Measurements from ENCODE around the gene FLII.
A peak's percentile ranks its signal among the peaks of the same experiment; 100 is the strongest.
"Not testable (repeated sequence)": the region's sequence is repeated elsewhere in the genome, so short reads cannot be mapped to it uniquely, and the experiment has no call there.

FLII gene

DNA sequence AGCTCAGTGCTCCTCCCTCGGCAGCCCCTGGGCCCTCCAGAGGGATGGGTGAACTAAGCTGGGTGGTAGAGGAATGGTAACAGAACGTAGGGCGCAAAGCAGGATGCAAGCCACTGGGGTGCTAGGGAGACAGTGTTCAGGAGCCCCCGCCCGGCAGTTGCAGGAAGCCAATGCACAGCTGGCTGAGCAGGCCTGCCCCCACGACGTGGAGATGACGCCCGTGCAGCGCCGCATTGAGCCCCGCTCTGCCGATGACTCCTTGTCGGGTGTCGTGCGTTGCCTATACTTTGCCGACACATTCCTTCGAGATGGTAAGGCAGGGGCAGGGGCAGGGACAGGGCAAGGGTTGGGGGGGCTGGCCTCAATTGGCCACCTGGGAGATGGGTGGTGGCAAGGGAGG lies 20.2 kb downstream of the FLII start:
- DNase-seq, result no peak

DNA sequence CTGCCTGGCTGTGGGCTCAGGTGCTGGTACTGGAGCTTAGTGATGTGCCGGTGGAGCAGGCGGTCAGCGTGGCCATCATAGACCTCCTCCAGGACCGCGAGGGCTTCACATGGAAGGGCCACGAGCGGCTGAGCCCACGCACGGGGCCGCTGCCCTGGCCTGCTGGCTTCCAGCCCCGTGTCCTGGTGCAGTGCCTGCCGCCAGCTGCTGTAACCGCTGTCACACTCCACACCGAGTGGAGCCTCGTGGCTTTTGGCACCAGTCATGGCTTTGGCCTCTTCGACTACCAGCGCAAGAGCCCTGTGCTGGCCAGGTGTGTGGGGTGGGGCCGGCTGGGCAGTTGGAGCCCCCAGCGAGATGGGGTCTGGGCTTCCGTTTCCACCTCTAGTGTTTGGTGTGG lies 21.1 kb downstream of the FLII start:
- DNase-seq, result no peak

DNA sequence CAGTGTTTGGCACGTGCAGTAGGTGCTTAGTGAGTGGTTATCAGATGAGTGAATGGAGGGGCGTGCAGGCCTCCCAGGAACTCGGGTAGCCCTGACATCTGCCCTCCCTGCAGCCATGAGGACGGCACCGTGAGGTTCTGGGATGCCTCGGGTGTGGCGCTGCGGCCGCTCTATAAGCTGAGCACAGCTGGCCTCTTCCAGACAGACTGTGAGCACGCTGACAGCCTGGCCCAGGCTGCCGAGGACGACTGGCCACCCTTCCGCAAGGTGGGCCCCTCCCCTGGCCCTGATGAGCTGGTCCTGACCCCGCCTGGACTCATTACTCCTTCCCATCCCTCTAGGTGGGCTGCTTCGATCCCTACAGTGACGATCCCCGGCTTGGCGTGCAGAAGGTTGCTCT lies 22.0 kb downstream of the FLII start:
- DNase-seq, result no peak

DNA sequence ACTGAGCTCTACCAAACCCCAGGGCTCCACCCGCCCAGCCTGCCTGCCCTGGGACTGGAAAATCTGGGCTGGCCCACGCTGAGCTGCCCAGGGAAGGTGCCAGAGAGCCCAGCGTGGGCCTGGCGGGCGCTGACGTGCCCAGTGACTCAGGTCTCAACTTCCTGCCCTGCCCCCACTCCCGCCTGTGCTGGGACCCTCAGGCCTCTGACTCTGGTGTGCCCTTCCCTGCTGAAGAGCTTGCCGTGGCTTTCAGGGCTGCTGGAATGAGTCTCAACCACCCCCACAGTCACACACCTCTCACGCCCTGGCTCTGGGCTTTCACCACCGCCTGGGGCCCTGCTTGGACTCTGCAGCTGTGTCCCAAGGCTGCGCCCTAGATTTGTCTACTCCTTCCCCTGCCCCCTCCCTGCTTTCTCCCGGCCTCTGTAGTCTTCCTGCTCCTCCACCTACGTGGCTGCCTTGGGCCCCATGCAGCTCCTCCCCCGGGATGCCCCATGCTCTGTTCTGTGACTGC lies 22.7 kb downstream of the FLII start:
- no peak for DNase-seq

DNA sequence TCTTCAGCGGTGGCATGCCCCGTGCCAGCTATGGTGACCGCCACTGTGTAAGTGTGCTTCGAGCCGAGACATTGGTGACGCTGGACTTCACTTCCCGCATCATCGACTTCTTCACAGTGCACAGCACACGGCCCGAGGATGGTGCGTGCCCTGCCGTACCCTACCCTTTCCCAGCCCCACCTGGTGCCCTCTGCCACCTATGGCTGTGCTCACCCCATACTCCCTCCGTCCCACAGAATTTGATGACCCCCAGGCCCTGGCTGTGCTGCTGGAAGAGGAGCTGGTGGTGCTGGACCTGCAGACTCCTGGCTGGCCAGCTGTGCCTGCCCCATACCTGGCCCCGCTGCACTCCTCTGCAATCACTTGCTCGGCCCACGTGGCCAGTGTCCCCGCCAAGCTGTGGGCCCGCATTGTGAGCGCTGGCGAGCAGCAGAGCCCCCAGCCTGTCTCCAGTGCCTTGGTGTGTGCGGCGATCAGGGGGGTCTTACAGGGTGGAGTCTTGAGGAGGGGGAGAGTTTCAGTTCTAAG lies 23.6 kb downstream of the FLII start:
- no peak for DNase-seq

DNA sequence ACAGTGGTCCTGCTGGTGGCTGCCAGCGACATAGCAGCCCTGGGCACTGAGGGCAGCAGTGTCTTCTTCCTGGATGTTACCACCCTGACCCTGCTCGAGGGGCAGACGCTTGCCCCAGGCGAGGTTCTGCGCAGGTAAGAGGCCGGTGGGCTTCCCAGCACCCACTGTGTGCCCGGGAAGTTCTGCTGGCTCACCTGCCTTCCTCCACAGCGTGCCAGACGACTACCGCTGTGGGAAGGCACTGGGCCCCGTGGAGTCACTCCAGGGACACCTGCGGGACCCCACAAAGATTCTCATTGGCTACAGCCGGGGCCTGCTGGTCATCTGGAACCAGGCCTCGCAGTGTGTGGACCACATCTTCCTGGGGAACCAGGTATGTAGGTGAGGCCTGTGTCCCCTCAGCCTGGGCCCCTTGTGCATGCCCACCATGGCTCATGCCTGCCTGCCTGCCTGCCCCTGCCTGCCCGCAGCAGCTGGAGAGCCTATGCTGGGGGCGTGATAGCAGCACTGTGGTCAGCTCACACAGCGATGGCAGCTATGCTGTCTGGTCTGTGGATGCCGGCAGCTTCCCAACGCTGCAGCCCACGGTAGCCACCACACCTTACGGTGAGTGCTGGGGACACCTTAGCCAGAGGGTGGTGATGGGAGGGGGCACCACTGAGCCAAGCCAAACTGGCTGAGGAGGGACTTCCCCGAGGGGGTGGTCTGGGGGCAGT lies 24.6 kb downstream of the FLII start:
- DNase-seq, result no peak

DNA sequence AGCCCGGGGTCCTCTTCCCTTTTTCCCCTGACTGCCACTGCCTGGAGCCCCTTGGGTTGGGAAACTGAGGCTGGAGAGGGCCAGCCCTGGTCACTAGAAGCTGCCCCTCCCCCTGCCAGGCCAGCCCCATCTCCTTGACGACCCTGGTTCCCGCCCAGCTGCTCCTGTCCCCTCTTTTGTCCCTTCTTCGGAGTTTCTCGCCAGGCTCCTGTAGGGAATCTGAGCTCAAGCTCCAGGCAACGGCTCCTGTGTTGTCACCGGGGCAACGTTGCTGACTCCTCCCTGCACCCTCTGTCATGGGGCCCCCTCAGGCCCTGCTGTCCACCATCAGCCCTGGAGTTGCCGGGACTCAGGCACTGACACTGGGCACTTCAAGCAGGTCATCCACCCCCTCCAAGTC lies 27.4 kb downstream of the FLII start:
- no peak for DNase-seq

DNA sequence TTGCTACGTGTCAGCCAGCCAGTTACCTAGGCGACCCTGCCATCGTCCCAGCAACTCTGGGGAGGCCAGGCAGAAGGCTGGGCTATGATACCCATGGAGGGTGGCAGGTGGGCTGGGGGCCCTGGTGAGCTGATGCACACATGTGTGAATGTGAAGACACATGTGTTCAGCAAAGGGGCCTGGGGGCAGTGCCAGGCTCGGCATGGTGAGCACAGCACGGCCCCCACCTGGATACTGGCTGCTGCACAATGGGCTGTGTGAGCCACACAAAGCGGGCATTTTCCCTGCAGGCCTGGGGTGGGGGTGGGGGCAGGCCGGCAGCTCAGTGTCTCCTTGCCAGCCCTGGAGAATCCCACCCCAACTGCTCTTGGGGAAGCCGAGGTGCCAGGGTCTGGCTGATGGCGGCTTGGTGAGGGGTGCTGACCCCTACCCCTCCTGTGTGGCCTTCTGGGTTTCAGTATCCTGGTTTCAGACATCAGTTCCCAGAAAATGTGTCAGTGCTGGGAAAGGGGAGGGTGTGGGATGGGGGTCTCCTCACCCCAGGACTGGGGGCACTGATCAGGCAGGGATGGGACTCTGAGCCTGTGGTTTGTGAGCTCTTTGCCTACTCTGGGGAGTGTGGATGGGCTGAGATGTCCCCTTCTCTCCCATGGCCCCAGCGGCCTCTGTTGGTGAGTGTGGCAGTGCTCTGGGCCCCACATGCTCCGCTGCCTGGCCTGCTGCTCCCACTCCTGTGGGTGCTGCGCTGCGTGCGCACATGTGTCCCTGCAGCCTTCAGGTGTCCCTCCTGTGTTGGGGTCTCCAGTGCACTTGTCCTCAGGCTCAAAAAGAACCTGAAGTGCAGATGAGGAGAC lies 28.0 kb downstream of the FLII start:
- no peak for DNase-seq

DNA sequence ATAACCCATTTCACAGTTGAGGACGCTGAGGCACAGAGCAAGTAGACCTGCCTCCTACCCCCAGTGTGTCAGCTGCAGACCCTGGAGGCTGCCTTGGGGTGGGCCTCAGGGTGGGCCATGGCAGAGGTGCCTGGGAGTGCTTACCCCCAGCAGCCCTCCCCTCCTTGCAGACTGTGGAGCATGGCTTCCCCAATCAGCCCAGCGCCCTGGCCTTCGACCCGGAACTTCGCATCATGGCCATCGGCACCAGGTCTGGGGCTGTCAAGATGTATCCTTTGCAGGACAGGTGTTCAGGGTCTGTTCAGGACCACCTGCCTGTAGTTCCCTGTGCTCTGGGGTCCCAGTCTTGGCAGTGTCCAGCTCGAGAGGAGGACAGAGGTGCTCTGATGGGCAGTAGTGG lies 28.8 kb downstream of the FLII start:
- no peak for DNase-seq

DNA sequence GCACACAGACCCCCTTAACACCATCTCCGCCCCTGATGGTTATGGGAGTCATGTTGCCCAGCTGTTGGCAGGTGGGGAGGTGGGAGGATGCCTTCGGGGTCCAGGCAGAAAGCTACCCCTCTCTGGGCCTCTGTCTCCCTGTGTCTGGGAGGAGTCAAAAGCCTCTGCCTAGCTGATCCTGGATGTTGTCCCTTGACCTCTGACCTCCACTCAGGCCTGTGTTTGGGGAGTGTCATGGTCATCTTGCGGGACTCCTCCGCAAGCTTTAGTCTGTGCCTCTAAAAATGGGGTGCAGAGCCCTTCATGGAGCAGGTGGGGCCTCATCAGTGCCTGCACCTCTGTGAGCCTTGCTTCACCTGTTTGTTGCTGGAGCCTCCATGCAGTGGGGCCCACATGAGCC lies 29.3 kb downstream of the FLII start:
- no peak for DNase-seq

DNA sequence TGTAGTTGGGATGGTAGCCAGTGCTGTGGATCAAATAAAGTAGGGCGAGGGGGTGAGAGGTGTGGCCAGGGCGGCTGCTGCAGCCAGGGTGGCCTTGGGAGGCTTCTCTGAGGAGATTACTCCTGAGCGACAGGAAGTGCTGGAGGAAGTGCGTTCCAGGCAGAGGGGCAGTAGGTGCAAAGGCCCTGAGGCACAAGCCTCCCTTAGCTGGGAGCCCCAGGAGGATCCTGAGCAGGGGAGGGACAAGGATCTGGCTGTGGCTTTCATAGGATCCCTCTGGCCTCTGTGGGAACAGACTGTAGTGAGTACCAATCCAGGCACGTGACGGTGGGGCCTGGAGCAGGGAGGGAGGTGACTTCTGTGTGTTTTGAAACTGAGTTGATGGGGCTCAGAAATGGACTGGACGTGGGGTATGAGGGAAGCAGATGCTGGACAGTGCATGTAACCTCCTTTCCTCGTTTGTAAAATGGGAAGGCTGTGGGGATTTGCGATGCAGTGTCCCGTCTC lies 30.3 kb downstream of the FLII start:
- DNase-seq, result no peak

DNA sequence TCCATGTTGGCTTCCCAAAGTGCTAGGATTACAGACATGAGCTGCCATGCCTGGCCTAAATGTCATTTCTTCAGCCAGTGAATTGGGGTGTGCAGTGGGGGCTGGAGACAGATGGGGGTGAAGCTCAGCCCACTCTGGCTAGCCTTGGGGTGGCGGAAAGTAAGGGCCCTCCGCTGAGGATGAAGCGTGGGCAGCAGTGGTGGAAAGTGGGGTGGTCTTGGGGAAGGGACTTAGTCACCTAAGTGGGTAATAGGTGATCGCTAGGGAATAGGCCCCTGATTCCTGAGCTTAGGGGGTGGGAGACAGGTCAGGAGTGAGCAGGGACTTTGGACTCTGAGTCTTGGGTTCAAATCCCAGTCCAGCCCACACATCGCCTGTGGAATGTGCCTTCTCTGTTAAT lies 30.9 kb downstream of the FLII start:
- no peak for DNase-seq

DNA sequence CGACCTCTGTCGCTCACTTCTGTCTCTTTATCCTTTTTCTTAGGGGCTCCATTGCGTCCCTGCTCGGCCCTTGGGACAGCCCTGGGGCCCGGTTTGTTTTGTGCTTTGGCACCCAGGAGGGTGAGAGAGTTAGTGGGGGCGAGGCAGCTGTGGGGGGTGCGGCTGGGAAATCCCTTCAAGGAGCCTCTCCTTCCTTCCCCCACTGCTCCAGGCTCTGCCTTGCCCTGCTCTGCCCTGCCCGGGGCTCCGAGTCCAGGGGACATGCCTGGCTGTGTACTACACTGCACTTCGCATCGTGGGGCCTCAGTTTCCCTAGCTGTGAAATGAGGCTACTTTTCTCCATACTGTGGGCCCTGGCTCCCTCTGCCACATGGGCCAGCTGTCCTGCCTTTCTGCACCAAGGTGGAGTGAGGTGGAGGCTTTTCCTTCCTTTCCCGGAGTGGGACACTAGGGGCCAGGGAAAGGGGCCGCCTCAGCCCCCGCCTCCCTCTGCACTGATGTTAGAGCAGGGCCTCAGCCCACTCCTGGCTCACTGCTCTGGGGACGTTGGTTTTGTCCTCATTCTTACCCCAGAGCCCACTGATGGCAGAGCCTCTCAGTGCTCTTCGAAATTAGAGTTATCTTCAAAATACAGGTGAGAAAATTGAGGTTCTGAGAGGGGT lies 32.1 kb downstream of the FLII start:
- peak in 1 of 2 donors; percentile 10 for DNase-seq

DNA sequence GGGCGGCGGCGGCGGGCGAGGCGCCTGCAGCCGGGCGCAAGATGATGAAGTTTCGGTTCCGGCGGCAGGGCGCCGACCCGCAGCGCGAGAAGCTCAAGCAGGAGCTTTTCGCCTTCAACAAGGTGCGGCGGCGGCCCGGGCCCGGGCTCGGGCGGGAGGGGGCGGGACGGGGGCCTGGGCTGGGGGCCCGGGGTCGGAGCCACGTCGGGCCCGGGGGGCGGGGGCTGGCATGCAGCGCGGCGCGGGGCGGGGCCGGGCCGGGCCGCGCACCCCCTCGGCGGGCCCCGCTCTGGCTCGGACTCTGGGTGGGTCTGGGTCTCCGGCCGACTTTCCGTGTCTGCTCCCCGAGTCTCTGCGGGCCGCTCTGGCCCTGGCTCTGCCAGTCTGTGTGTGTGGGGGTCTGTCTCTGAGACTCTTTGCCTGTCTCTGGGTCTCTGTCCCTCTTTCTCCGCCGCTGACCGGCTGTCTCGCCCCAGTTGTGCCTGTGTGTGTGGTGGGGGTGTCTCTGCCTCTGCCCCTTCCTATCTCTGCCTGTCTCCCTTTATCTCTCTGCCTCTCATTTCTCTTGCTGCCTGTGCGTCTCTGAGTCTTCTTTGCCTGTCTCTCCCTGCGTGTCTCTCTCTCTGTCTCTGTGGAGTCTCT lies 32.8 kb downstream of the FLII start:
- no peak for DNase-seq

DNA sequence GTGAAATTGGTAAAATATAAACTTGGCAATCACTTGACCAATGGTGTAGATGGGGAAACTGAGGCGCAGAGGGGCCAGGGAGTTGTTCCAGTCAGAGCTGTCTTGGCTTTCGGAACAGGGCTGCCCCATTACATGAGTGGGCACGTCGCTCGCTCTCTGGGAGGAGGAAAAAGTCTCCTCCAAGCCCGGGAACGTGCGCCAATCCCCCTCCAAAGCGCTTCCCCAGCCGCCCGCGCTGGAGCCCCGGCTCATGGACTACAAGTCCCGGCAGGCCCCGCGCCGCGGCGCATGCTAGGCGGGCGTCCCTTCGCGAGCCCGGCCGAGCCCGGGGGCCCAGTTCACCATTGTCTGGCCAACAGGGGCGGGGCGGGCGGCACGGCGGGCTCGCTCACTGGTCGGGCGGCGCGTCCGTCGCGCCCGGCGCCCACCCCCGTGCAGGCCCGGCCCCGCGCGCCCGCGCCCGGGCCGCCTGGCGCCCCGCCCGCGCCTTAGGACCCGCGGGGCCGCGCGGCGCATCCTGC lies 33.4 kb downstream of the FLII start, which contains the start of gene LLGL1:
LLGL1 (plus strand) TSS at position 515 of the 521 bp plus-strand sequence. CDS start 48 bp downstream, outside the sequence.
- DNase-seq, result peak; percentile 95

DNA sequence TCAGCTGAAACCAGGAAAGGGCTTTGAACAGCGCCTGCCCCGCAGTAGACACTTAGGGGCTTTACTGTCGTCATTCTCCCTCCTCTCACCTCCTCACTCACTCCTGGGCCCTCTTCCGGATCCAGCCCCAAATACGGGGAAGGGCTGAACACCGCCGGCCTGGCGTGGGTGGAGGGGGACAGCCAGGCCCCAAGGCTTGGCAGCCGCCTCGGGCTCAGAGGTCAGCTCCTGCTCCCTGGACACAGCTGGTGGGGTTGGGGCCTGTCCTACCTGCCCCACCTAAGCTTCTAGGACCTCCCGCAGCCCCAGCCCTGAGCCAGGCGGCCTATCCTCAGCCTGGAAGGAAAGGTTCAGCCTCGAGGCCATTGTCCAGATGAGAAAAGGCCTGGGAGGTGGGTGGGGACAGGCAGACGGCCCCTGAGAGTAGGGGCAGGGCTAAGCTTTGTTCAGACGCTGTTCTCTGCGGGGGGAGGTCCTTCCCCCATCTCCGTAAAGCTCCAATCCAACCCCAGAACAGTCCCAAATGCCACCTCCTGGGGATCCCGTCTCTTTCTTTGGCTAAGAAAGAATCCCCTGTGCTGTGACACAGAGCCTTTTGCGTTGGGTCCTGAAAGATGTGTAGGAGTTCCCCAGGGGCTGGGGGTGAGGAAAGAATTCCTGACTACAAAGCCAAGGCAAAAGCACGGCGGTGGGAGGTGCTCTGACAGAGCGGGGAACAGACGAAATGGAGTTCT lies 34.0 kb downstream of the FLII start:
- DNase-seq, result no peak

DNA sequence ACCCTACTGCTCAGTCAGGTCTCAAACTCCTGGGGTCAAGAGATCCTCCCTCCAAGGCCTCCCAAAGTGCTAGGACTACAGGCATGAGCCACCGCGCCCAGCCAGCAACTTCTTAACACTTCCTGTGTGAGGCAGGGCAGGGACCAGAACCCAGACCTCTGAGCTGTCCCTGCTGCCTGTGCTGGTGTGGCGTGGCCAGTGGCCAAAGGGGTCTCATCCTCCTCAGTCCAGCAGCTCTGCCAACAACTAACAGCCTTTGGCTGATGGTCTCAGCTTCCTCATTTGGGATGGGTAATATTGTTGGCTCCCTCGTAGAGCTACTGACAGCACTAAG lies 34.5 kb downstream of the FLII start:
- no peak for DNase-seq

DNA sequence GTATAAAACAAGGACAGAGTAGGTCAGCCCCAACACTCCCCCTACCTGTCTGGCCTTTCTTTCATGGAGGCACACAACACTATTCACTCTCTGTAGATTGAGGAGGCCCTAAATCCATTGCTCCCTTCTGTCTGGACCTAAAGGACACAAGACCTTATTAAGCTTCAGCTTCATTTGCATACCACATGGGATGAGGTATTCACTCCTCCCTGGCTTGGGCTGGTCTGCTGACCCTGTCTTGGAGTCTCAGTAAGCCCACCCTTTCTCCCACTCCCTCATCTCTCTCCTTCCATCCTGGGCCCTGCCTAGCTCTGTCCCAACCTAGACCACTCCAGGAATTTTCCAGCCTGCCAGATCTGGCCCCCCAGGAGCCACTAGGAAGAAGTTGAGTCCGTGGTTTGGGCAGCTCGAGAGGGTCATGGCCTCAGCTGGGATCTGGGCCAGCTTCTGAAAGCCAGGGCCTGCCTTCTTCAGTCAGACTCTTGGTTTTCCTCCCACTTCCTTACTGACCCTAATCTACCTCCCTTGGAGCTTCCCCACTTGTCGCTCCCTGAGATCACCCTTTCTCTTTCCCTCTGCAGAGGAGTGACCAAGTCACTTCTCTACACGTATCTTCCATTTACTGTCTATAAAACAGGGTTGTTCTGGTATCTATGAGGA lies 39.7 kb downstream of the FLII start:
- no peak for DNase-seq

DNA sequence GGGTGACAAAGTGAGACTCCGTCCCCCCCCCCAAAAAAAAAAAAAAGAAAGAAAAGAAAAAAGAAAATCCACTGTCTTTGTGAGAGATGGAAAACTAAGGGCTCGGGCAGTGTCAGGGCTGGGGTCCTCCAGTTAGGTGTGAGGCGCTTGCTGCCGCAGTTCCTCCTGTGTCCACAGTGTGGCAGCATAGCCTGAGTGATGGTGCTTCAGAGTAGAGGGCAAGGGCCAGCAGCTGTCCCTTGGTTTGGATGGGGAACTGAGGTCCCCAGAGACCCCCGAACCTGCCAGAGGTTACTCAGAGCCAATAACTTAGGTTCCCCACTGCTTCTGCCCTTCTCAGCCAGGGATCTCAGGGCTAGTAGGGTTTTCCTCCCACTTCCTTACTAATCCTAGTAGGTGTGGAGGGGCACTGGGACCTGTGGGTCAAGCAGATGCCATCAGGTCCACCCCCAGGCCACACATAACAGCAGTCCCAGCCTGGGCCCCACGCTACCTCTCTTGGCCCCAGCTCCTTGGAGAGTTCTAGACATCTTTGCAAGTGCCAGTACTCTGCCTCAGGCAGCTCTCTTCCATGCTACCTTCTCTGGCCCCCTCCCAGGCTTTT lies 41.0 kb downstream of the FLII start:
- peak; percentile 62 to 76 for DNase-seq

DNA sequence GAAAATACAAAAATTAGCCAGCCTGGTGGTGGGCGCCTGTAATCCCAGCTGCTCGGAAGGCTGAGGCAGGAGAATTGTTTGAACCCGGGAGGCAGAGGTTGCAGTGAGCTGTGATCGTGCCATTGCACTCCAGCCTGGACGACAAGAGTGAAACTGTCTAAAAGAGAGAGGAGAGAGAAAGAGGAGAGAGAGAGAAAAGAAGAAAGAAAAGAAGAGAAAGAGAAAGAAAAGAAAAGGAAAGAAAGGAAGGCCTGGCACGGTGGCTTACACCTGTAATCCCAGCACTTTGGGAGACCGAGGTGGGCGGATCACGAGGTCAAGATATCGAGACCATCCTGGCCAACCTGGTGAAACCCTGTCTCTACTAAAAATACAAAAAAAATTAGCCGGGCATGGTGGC lies 41.6 kb downstream of the FLII start:
- DNase-seq, result not testable (repeated sequence)

Measured in activated CD4-positive, alpha-beta T cell treated with anti-CD3 and anti-CD28 coated beads for 4 hours (primary cell).